ENCODE measurements around the gene RHBDF1.

The RHBDF1 gene

GRCh38 chr16:75580-76501, 3.4 kb upstream of the RHBDF1 start:
- Histone ChIP-seq H3K4me3 (ENCODE audit: low read depth, low read length) (no peak overlapping the region), H3K27me3 (replicated peaks) (no peaks in the 10 kb centered on the region), H3K36me3 (replicated peaks) (peaks cover 14% of the 10 kb centered on the region), H3K27ac (peak overlapping the region; percentile 84)
- in situ Hi-C loops (cut with HindIII; ENCODE audit: low pct_ligation_motif_present, low sequenced_read_pairs) = no loop called here
- DNase-seq = peak; percentile 66
- TF ChIP-seq, protein P1, sequence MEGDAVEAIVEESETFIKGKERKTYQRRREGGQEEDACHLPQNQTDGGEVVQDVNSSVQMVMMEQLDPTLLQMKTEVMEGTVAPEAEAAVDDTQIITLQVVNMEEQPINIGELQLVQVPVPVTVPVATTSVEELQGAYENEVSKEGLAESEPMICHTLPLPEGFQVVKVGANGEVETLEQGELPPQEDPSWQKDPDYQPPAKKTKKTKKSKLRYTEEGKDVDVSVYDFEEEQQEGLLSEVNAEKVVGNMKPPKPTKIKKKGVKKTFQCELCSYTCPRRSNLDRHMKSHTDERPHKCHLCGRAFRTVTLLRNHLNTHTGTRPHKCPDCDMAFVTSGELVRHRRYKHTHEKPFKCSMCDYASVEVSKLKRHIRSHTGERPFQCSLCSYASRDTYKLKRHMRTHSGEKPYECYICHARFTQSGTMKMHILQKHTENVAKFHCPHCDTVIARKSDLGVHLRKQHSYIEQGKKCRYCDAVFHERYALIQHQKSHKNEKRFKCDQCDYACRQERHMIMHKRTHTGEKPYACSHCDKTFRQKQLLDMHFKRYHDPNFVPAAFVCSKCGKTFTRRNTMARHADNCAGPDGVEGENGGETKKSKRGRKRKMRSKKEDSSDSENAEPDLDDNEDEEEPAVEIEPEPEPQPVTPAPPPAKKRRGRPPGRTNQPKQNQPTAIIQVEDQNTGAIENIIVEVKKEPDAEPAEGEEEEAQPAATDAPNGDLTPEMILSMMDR (IDR thresholded peaks at IDR 0.05; ENCODE audit: low read depth, low read length, missing control alignments) = peak; percentile 70

DNA sequence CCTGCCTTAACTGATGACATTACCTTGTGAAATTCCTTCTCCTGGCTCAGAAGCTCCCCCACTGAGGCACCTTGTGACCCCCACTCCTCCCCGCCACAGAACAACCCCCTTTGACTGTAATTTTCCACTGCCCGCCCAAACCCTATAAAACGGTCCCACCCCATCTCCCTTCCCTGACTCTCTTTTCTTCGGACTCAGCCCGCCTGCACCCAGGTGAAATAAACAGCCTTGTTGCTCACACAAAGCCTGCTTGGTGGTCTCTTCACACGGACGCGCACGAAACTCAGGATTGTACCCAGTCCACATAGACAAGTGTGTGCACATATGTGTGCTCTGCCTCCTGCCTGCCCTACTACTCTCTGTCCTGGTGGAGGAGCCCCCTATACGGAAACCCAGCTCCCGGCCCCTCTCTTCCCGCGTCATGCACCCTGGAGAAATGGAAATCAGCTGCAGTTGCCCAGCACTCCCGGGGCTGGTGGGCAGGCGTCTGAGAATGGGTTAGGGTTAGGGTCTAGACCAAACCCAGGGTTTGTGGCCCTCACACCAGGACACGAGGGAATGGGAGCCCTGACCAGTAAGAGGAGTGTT, 2.4 kb upstream of the RHBDF1 start:
- DNase-seq = no peak
- Histone ChIP-seq H3K27ac (no peak overlapping the region), H3K36me3 (replicated peaks) (peaks cover 5% of the 10 kb centered on the region), H3K27me3 (replicated peaks) (no peaks in the 10 kb centered on the region), H3K4me3 (ENCODE audit: low read depth, low read length) (no peak overlapping the region)
- TF ChIP-seq, protein P1 (IDR thresholded peaks at IDR 0.05; ENCODE audit: low read depth, low read length, missing control alignments) = peak; percentile 10
- in situ Hi-C loops (cut with HindIII; ENCODE audit: low pct_ligation_motif_present, low sequenced_read_pairs) = no loop called here

DNA sequence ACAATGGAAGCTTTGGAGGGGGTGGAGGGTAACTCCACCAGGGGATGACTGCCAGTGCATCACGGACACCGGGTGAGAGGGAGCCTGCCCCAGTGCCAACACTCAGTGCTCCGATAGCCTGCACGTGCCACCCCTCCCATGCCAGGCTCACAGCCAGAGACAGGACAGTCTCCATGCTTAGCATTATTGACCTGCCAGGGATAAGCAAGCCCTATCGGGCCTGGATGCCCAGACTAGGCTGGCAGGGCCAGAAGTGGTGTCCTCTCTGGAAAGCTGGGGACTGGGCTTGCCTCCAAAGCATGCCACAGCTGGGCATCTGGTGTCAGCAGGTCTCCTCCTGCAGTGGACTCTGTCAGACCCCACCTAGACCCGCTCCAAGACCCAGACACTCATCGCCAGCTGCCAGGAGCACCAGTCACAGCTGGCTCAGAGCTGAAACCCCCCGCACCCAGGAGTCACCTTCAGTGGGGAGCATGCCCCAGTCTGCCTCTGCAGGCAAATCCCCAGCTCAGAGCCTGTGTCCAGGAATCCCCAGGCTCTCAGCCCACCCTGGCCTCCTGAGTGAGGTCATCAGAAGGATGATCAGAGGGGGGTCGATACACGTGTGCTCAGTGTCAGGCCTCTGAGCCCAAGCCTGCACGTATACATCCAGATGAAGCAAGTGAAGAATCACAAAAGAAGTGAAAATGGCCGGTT, 1.8 kb upstream of the RHBDF1 start:
- Histone ChIP-seq H3K4me3 (ENCODE audit: low read depth, low read length) (no peak overlapping the region), H3K27me3 (replicated peaks) (no peaks in the 10 kb centered on the region), H3K36me3 (replicated peaks) (no peaks in the 10 kb centered on the region), H3K27ac (no peak overlapping the region)
- in situ Hi-C loops (cut with HindIII; ENCODE audit: low pct_ligation_motif_present, low sequenced_read_pairs) = no loop called here
- TF ChIP-seq, protein P1 (IDR thresholded peaks at IDR 0.05; ENCODE audit: low read depth, low read length, missing control alignments) = no peak
- no peak for DNase-seq

DNA sequence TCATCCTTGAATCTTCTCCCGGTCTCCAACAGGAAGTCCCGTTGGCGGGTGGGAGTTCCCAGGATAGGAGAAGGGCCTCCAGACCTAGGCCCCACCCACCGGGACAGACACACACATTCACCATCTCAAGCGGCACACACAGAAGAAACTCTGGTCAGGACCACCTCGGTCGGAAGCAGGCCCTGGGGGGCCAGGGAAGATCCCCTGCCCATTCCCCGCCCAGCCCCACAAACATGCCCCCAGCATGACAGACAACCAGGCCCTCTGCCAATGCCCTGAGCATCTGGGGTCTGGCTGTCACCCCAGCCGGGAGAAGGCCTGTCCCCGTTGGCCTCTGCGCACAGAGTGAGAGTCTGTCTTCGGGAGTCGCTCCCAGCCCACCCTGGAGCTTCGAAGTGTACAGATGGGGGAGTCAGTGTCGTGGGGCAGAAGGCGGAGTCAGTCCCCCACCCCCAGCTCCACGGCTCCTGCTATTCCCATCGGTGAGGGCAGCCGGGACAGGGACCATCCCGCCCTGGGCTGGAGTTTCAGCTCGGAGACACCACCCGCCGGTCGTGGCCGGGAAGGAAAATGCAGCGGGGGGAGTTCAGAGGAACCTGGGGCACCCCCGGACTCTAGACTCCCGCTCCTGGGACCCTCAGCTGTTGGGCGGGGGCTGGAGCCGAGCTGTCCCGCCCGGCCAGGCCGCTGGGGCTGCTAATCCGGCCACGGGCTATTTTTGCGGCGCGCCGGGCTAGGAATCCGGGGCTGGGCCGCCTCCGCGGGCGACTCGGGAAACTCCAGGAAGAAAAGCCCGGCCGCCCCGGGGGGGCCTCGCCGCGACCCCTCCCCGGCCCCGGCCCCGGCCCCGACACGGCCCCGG, 660 bp downstream of the RHBDF1 start:
- Histone ChIP-seq H3K27ac (peak overlapping the region; percentile 50), H3K4me3 (ENCODE audit: low read depth, low read length) (peak overlapping the region; percentile 75), H3K36me3 (replicated peaks) (no peaks in the 10 kb centered on the region), H3K27me3 (replicated peaks) (no peaks in the 10 kb centered on the region)
- peak; percentile 54 for DNase-seq
- TF ChIP-seq, protein P1 (IDR thresholded peaks at IDR 0.05; ENCODE audit: low read depth, low read length, missing control alignments) = no peak
- in situ Hi-C loops (cut with HindIII; ENCODE audit: low pct_ligation_motif_present, low sequenced_read_pairs) = no loop called here

- no peak for DNase-seq
- TF ChIP-seq, protein P1 (IDR thresholded peaks at IDR 0.05; ENCODE audit: low read depth, low read length, missing control alignments) = no peak
- in situ Hi-C loops (cut with HindIII; ENCODE audit: low pct_ligation_motif_present, low sequenced_read_pairs) = no loop called here
- H3K36me3 ChIP-seq (replicated peaks) = no peaks in the 10 kb centered on the region
- no peaks in the 10 kb centered on the region for H3K27me3 ChIP-seq (replicated peaks)
- H3K27ac ChIP-seq = no peak overlapping the region
- H3K4me3 ChIP-seq (ENCODE audit: low read depth, low read length) = peak overlapping the region; percentile 75
Observed at GRCh38 chr16:71210-71539, 1.3 kb downstream of the RHBDF1 start.

Data from brain microvascular endothelial cell (primary cell).